NT2/D1 (cell line): Measurements from ENCODE around the gene RNF223.

ENCODE experiments used
- SUZ12 ChIP-seq: IDR thresholded peaks from 2 replicates; pipeline ENCODE4 v1.6.1; 2011; ENCODE audit not compliant: insufficient read length, insufficient read depth; ENCODE audit errors: extremely low read depth
- YY1 ChIP-seq: IDR thresholded peaks from 2 replicates; pipeline ENCODE4 v1.6.1; 2011; ENCODE audit not compliant: insufficient read length, insufficient read depth

- TF ChIP-seq YY1 = no peak
- no peak for TF ChIP-seq SUZ12
Observed at GRCh38 chr1:1067284-1067859, 6.7 kb downstream of the RNF223 start.
